Stomach (tissue), 4 donors: ENCODE measurements around the gene RAC2.

Source experiments
- POLR2A ChIP-seq, 4 donors: fragments of 450-650 bp; IDR thresholded peaks; one replicate each; pipeline ENCODE4 v1.6.1; 2016; ENCODE audit warnings: antibody characterized with exemption in 4 of 4, control low read depth in 2 of 4, mild to moderate bottlenecking in 1 of 4, moderate library complexity in 1 of 4
- POLR2AphosphoS5 ChIP-seq, 3 donors: sonication (generic); formaldehyde crosslinking; IDR thresholded peaks; one replicate each; pipeline ENCODE4 v1.6.1; 2016; ENCODE audit warnings: antibody characterized with exemption in 3 of 3
- TF ChIP-seq, protein P1 (sequence below), 7 experiments: fragments of 450-650 bp in 4 of 7; fragments of 200-600 bp in 3 of 7; sonication (generic) in 3 of 7; IDR thresholded peaks; one replicate each; pipeline ENCODE4 v1.5.1; 2016 to 2019; ENCODE audit warnings: antibody characterized with exemption in 7 of 7, control low read depth in 2 of 7, mild to moderate bottlenecking in 1 of 7

DNA sequence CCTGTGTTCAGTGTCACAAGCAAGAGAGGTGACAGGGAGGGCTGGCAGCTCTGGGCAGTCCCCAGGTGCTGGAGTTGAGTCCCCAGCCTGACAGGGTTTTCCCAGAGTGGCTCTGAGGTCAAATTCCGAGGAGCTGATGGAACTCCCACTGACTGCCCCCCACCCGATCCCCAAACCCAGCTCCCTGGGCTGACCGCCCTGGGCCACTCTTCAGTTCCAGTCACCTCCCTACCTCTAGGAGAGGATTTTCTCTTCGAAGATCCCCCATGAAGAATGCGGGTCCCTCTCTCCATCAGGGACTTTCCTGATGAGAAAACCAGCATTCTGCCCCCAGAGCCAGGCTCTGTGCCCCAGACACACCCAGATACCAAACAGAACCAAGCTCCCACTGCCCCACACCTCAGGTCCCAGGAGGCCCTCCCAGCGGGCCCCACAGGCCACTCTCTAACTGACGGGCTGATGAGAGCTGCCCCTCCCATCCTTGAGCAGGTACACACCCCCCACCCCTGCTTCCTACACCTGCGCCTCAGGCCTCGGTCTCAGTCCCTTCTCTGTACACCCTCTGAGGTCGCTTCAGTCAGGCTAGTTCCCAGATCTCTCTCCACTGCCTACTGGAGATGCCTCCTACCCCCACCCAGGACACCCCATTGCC, 12.1 kb upstream of the RAC2 start:
- TF ChIP-seq, protein P1, sequence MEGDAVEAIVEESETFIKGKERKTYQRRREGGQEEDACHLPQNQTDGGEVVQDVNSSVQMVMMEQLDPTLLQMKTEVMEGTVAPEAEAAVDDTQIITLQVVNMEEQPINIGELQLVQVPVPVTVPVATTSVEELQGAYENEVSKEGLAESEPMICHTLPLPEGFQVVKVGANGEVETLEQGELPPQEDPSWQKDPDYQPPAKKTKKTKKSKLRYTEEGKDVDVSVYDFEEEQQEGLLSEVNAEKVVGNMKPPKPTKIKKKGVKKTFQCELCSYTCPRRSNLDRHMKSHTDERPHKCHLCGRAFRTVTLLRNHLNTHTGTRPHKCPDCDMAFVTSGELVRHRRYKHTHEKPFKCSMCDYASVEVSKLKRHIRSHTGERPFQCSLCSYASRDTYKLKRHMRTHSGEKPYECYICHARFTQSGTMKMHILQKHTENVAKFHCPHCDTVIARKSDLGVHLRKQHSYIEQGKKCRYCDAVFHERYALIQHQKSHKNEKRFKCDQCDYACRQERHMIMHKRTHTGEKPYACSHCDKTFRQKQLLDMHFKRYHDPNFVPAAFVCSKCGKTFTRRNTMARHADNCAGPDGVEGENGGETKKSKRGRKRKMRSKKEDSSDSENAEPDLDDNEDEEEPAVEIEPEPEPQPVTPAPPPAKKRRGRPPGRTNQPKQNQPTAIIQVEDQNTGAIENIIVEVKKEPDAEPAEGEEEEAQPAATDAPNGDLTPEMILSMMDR (IDR thresholded peaks at IDR 0.05), result no peak
- no peak for TF ChIP-seq POLR2A (IDR thresholded peaks at IDR 0.05)
- TF ChIP-seq POLR2AphosphoS5 (IDR thresholded peaks at IDR 0.05), result no peak
